ENCODE results near the gene RAB7A.

The RAB7A gene

DNA sequence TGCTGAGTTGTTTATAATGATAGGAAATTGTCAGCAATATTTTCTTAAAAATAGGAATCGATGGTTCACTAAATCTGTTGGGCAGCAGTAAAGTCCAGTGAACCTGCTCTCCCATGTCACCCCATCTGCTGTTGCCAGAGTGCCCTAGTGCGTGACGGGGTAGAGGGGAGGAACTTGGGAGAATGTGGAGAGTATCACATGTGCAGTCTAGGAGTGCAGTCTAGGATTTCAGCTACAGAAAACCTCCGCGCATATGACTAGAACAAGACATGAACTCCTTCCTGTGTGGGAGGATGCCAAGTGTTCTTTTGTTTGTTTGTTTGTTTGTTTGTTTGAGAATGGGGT is 78.8 kb downstream of the RAB7A start:
- TF ChIP-seq, protein P1, sequence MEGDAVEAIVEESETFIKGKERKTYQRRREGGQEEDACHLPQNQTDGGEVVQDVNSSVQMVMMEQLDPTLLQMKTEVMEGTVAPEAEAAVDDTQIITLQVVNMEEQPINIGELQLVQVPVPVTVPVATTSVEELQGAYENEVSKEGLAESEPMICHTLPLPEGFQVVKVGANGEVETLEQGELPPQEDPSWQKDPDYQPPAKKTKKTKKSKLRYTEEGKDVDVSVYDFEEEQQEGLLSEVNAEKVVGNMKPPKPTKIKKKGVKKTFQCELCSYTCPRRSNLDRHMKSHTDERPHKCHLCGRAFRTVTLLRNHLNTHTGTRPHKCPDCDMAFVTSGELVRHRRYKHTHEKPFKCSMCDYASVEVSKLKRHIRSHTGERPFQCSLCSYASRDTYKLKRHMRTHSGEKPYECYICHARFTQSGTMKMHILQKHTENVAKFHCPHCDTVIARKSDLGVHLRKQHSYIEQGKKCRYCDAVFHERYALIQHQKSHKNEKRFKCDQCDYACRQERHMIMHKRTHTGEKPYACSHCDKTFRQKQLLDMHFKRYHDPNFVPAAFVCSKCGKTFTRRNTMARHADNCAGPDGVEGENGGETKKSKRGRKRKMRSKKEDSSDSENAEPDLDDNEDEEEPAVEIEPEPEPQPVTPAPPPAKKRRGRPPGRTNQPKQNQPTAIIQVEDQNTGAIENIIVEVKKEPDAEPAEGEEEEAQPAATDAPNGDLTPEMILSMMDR (IDR thresholded peaks at IDR 0.05; ENCODE audit: low read depth, low read length), result no peak
- no peak overlapping the region for H3K4me3 ChIP-seq (ENCODE audit: low read depth, low read length)

DNA sequence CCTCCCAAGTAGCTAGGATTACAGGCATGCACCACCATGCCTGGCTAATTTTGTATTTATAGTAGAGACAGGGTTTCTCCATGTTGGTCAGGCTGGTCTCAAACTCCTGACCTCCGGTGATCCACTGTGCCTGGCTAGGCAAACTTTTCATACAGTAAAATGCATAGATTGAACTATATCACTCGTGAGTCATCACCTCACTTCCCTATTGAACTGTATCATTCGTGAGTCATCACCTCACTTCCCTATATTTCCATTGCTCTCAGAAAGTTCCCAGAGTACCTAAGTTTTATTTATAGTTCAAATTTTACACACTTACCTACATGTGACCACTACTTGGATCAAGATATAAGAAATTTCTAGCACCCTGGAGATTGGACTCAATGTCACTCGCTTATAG is 79.8 kb downstream of the RAB7A start:
- H3K4me3 ChIP-seq (ENCODE audit: low read depth, low read length), result no peak overlapping the region
- TF ChIP-seq, protein P1 (IDR thresholded peaks at IDR 0.05; ENCODE audit: low read depth, low read length), result no peak

DNA sequence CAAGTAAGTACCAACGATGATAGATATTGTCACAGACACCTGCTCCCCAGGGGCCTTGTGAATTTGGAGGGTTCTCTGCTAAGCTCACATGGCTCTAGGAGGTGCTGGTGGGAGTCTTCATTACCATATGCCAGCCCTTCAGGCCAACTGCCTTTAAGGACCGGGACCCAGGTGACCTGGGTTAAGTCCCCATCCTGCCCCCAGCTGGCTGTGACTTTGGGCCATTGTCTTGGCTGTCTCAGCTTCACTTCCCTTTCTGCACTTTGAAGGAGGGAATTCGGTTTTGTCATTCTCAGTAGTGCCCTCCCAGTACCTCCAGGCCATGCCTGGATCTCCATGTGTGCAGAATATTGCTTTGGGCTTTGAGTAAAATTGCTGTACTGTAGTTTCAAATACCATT is 80.6 kb downstream of the RAB7A start:
- TF ChIP-seq, protein P1 (IDR thresholded peaks at IDR 0.05; ENCODE audit: low read depth, low read length), result no peak
- H3K4me3 ChIP-seq (ENCODE audit: low read depth, low read length), result no peak overlapping the region

DNA sequence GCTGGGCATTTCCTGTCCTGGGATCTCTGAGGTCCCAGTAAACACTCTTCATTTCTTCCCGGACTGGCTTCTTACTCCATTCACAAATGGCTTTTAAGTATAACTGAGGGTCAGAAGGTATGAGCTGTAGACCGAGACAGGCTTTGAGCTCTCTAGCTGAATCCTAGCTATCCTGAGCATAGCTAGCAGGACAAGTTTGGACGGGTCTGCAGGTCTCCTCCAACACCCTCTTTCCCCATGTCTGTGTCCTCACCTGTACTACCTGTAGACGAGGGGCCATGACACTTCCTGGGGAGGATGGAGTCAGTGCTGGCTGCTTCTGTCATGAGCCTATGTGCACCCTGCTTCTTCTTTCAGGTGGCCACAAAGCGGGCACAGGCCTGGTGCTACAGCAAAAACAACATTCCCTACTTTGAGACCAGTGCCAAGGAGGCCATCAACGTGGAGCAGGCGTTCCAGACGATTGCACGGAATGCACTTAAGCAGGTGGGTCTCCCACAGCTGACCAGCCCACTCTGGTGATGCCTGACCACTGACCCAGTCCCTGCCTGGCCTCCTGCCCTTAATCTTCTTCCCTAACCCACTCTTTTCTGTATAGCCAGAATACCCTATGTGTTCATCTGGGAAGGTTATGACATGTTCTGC is 81.3 kb downstream of the RAB7A start:
- TF ChIP-seq, protein P1 (IDR thresholded peaks at IDR 0.05; ENCODE audit: low read depth, low read length), result no peak
- no peak overlapping the region for H3K4me3 ChIP-seq (ENCODE audit: low read depth, low read length)

DNA sequence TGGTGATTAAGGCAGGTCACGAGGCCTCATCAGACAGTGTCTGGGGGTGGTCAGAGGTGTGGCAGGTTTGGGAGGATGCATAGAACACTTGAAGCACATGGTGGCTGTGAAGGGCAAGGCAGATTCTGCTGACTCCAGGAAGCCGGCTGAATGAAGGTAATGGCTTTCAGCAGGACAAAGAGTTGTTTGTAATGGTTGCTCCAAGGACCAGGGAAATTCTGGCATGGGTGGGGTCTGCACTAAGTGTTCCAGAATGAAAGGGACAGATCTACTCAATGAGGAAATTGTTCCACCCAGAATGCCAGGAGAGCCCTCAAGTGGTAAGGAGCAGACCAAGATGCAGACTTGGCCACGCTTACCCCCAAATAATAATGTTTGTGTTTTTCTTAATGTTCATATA is 82.7 kb downstream of the RAB7A start:
- no peak overlapping the region for H3K4me3 ChIP-seq (ENCODE audit: low read depth, low read length)
- TF ChIP-seq, protein P1 (IDR thresholded peaks at IDR 0.05; ENCODE audit: low read depth, low read length), result no peak

DNA sequence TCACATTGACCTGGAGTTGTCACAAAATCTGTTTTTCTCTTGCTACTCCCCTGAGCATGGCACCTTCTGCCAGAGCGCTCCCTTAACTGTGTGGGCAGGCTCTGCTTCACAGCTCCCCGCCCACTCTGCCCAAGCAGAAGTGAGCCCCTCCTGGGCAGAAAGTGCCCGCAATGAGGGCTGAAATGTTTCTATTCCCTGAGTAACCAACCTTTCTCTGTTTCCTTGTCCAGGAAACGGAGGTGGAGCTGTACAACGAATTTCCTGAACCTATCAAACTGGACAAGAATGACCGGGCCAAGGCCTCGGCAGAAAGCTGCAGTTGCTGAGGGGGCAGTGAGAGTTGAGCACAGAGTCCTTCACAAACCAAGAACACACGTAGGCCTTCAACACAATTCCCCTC is 87.1 kb downstream of the RAB7A start:
- TF ChIP-seq, protein P1 (IDR thresholded peaks at IDR 0.05; ENCODE audit: low read depth, low read length), result no peak
- no peak overlapping the region for H3K4me3 ChIP-seq (ENCODE audit: low read depth, low read length)

DNA sequence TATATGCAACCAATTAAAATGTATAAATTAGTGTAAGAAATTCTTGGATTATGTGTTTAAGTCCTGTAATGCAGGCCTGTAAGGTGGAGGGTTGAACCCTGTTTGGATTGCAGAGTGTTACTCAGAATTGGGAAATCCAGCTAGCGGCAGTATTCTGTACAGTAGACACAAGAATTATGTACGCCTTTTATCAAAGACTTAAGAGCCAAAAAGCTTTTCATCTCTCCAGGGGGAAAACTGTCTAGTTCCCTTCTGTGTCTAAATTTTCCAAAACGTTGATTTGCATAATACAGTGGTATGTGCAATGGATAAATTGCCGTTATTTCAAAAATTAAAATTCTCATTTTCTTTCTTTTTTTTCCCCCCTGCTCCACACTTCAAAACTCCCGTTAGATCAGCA is 88.1 kb downstream of the RAB7A start:
- no peak overlapping the region for H3K4me3 ChIP-seq (ENCODE audit: low read depth, low read length)

More for the DNA sequence above, 88.1 kb downstream of the RAB7A start:
- TF ChIP-seq, protein P1 (IDR thresholded peaks at IDR 0.05; ENCODE audit: low read depth, low read length), result no peak
